Stimulated activated naive CD8-positive, alpha-beta T cell treated with anti-CD3 and anti-CD28 coated beads, Interleukin-15, Interleukin-2, amounts not matched to agents 100 ng/mL and 50 ng/mL, for 24 hours (primary cell): ENCODE data around the gene DAPK3.
A peak's percentile ranks its signal among the peaks of the same experiment; 100 is the strongest.
"Not testable (repeated sequence)": the region's sequence is repeated elsewhere in the genome, so short reads cannot be mapped to it uniquely, and the experiment has no call there.

Experiments
- H3K27ac Mint-ChIP-seq: one replicate; pipeline ENCODE4 v1.8.0; 2021; ENCODE audit warnings: mild to moderate bottlenecking, mixed read lengths
- H3K27me3 Mint-ChIP-seq: one replicate; pipeline ENCODE4 v1.8.0; 2021; ENCODE audit warnings: mixed read lengths
- H3K36me3 Mint-ChIP-seq: one replicate; pipeline ENCODE4 v1.8.0; 2021; ENCODE audit warnings: low read depth, mixed read lengths
- H3K4me1 Mint-ChIP-seq: one replicate; pipeline ENCODE4 v1.8.0; 2021; ENCODE audit warnings: low read depth, mixed read lengths
- H3K4me3 Mint-ChIP-seq: one replicate; pipeline ENCODE4 v1.8.0; 2021; ENCODE audit warnings: mild to moderate bottlenecking, mixed read lengths
- H3K9me3 Mint-ChIP-seq: one replicate; pipeline ENCODE4 v1.8.0; 2021; ENCODE audit warnings: mixed read lengths

Gene DAPK3

DNA sequence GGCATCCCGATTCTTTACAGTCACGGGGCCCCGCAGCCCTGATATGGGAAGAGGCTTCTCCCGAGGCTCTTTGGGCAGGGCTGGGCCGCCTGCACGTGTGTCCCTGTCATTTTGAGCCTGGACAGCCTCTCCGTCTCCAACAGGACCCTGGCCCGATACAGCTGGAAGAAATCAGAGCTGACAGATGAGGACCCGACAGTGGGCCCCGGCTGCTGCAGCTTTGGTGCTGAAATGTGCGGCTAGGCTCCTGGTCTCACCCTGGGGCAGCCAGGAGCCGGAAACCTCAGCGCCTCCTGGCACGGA lies 39.9 kb upstream of the DAPK3 start:
- no peaks in the 10 kb centered on the region for H3K36me3 Mint-ChIP-seq
- H3K27ac Mint-ChIP-seq = no peak overlapping the region
- no peaks in the 10 kb centered on the region for H3K9me3 Mint-ChIP-seq
- no peaks in the 10 kb centered on the region for H3K27me3 Mint-ChIP-seq
- H3K4me3 Mint-ChIP-seq = no peak overlapping the region
- peaks cover 35% of the 10 kb centered on the region for H3K4me1 Mint-ChIP-seq

DNA sequence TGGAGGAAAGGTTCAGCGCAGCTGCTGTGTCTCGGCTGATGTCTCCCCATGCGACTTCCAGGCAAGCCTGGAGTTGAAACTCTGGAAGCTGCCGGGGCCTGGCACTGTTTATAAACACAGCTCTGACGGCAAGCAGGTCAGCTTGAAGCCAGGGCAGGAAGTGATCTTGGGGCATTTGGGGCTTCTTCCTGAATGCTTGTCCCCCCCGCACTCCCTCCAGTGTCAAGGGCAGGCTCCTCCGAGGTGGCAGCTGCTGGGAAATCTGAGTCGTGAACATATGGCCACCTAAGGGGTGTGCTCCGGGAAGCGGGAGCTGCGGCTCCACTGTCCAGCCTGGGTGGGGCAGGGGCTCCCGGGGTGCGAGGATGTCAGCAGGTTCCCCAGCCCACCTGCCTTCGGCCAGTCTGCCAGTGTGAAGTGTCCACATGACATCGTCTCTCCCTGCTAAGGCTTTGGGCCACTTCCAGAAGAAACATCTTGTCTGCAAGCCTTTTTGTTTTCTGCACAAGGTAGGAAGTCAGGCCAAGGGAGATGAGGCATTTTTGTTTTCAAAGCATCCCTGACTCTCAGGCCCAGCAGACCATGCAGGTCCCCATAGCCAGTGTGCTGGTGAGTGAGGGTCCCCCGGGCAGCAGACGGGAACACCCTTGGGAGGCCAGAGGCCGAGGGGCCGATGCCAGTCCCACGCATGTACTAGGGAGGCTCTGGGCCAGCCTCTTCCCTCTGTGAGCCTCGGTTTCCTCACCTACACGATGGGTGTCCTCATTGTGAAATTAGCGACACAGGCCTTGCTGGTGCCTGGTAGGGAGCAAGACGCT lies 39.3 kb upstream of the DAPK3 start:
- Mint-ChIP-seq H3K27me3 (no peaks in the 10 kb centered on the region), H3K9me3 (no peaks in the 10 kb centered on the region), H3K4me1 (peaks cover 38% of the 10 kb centered on the region), H3K27ac (no peak overlapping the region), H3K4me3 (no peak overlapping the region), H3K36me3 (no peaks in the 10 kb centered on the region)

DNA sequence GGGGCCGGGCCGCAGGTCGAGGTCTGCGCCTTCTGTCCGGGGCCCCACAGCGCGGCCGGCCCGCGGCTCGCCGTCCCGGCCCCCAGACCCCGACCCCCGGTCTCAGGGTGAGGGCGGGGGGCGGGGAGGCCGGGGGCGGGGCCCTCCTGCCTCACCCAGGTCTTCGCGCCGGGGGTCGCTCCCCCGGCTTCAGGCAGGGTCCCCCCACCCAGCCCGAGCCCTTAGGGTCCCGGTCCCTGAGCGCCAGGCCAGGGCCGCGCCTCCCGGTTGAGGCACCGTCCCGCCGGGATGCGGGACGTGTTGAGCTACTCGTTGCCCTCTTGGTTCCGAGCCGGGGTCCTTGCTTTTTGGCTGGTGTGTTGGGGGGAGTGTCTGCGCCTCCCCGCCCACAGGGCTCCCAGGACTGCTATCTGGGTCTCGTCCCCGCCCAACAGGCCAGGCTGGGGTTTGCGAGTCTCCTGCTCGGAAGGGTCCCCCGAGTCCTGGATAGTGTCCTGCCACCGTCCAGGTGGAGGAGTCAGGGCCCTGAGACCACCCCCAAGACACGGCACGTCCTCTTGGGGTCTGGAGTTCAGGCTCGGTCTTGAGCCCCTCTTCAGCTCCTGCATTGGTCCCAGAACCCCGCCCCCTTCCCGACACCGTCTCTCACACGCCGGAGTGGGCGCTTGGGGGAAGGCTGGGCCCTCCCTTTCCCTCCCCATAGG lies 37.1 kb upstream of the DAPK3 start:
- no peaks in the 10 kb centered on the region for H3K9me3 Mint-ChIP-seq
- H3K4me3 Mint-ChIP-seq = peak overlapping the region; percentile 87
- peaks cover 38% of the 10 kb centered on the region for H3K4me1 Mint-ChIP-seq
- no peaks in the 10 kb centered on the region for H3K36me3 Mint-ChIP-seq
- H3K27me3 Mint-ChIP-seq = no peaks in the 10 kb centered on the region
- peak overlapping the region; percentile 78 for H3K27ac Mint-ChIP-seq

DNA sequence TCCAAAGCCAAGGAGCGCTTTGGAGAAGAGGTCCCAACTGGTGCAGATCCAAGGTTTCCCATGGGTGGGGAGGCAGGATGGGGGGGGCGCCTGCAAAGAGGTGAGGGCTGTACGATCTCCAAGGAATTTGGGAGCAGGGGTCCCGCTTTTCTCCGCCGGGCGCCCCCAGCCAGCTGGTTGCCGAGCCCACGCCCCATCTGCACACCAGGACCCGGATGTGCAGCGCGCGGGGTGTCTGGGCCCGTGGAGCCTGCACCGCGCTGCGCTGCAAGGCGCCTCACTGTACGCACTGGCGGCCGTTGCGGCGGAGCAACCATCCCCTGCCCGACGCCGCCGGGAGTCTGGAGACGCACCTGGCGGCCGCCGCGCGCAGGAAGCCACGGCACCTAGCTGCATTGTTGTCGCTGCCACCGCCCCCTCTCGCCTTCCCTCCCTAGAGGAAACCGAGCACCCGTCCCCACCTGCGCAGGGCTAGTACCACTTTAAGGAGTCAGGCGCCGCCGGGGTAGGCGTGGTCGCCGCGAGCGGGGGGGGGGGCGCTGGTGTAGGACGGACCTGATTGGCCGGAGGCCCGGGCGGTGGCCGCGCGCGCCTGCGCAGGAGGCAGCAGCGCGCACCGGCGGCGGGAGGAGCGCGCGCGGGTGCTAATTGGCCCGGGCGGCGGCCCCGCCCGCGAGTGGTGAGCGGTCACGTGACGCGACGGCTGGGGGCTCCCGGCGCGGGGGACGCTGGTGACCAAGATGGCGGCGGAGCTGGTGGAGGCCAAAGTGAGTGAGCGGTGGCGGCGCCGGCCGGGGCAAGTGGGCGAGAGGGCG lies 36.3 kb upstream of the DAPK3 start, which contains the start of gene PIAS4:
Gene PIAS4 (plus strand): TSS at position 716 of the 815 bp plus-strand sequence. CDS start 25 bp downstream, at position 741.
- Mint-ChIP-seq H3K27ac (peak within 1 kb of the TSS; percentile 78), H3K4me1 (peaks cover 35% of the 10 kb centered on the region), H3K9me3 (no peaks in the 10 kb centered on the region), H3K27me3 (no peaks in the 10 kb centered on the region), H3K36me3 (no peaks in the 10 kb centered on the region), H3K4me3 (peak within 1 kb of the TSS; percentile 87)

GRCh38 chr19:4005436-4005835 lies 34.5 kb upstream of the DAPK3 start:
- H3K4me3 Mint-ChIP-seq = peak overlapping the region; percentile 45
- not testable (repeated sequence) for H3K9me3 Mint-ChIP-seq, H3K36me3 Mint-ChIP-seq, H3K27ac Mint-ChIP-seq, H3K27me3 Mint-ChIP-seq
- peaks cover 25% of the 10 kb centered on the region for H3K4me1 Mint-ChIP-seq

DNA sequence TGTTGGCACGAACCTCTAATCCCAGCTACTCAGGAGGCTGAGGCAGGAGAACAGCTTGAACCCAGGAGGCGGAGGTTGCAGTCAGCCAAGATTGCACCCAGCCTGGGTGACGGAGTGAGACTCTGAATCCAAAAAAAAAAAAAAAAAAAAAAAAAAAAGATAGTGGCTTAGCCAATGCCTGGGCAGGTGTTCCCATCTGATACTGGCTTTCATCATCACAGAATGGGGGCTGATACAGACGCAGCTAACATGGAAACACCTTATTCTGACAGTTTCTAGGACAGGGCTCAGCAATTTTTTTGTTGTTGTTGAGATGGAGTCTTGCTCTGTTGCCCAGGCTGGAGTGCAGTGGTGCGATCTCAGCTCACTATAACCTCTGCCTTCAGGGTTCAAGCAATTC lies 29.9 kb upstream of the DAPK3 start:
- not testable (repeated sequence) for H3K27me3 Mint-ChIP-seq, H3K27ac Mint-ChIP-seq, H3K4me3 Mint-ChIP-seq, H3K4me1 Mint-ChIP-seq, H3K9me3 Mint-ChIP-seq, H3K36me3 Mint-ChIP-seq

DNA sequence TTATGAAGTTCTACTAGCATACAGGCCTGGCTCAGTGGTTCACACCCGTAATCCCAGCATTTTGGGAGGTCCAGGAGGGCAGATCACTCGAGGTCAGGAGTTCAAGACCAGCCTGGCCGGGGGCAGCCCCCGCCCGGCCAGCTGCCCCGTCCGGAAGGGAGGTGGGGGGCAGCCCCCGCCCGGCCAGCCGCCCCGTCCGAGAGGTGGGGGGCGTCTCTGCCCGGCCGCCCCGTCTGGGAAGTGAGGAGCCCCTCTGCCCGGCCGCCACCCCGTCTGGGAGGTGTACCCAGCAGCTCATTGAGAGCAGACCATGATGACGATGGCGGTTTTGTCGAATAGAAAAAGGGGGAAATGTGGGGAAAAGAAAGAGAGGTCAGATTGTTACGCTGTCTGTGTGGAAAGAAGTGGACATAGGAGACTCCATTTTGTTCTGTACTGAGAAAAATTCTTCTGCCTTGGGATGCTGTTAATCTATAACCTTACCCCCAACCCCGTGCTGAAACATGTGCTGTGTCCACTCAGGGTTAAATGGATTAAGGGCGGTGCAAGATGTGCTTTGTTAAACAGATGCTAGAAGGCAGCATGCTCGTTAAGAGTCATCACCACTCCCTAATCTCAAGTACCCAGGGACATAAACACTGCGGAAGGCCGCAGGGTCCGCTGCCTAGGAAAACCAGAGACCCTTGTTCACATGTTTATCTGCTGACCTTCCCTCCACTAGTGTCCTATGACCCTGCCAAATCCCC lies 27.9 kb upstream of the DAPK3 start:
- H3K4me3 Mint-ChIP-seq, H3K27ac Mint-ChIP-seq, H3K27me3 Mint-ChIP-seq, H3K9me3 Mint-ChIP-seq, H3K4me1 Mint-ChIP-seq, H3K36me3 Mint-ChIP-seq: not testable (repeated sequence)

DNA sequence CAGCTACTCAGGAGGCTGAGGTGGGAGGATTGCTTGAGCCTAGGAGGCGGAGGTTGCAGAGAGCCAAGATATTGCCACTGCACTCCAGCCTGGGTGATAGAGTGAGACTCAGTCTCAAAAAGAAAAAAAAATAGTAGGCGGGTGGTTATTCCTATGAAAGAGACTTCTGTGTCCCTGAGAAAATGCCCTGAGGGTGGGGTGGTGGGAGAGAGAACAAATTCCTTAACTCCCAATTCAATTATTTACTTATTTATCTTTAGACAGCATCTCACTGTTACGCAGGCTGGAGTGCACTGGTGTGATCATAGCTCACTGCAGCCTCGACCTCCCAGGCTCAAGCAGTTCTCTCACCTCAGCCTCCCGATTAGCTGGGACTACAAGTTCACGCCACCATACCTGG lies 24.7 kb upstream of the DAPK3 start:
- H3K9me3 Mint-ChIP-seq = peaks cover 4% of the 10 kb centered on the region
- no peak overlapping the region for H3K27ac Mint-ChIP-seq
- H3K27me3 Mint-ChIP-seq = no peaks in the 10 kb centered on the region
- H3K4me1 Mint-ChIP-seq = peaks cover 8% of the 10 kb centered on the region
- no peaks in the 10 kb centered on the region for H3K36me3 Mint-ChIP-seq
- no peak overlapping the region for H3K4me3 Mint-ChIP-seq

DNA sequence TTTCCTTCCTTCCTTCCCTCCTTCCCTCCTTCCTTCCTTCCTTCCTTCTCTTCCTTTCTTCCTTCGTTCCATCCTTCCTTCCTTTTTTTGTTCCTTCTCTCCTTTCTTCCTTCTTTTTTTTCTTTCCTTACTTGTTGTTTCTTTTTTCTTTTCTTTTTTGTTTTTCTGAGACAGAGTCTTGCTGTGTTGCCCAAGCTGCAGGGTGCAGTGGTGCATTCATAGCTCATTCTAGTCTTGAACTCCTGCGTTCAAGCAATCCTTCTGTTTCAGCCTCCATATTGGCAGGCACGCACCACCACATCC lies 19.9 kb upstream of the DAPK3 start:
- Mint-ChIP-seq H3K4me3 (peak overlapping the region; percentile 38), H3K36me3 (no peaks in the 10 kb centered on the region), H3K27ac (peak overlapping the region; percentile 87), H3K9me3 (peaks cover 4% of the 10 kb centered on the region), H3K4me1 (peaks cover 36% of the 10 kb centered on the region), H3K27me3 (no peaks in the 10 kb centered on the region)

GRCh38 chr19:3987619-3988371 lies 16.9 kb upstream of the DAPK3 start:
- Mint-ChIP-seq H3K9me3 (peaks cover 4% of the 10 kb centered on the region), H3K27ac (peak overlapping the region; percentile 85), H3K27me3 (no peaks in the 10 kb centered on the region), H3K4me1 (peaks cover 63% of the 10 kb centered on the region), H3K4me3 (peak overlapping the region; percentile 98), H3K36me3 (peaks cover 26% of the 10 kb centered on the region)

GRCh38 chr19:3986260-3987041 lies 15.6 kb upstream of the DAPK3 start:
- peaks cover 75% of the 10 kb centered on the region for H3K4me1 Mint-ChIP-seq
- H3K4me3 Mint-ChIP-seq = peak overlapping the region; percentile 98
- no peaks in the 10 kb centered on the region for H3K27me3 Mint-ChIP-seq
- H3K27ac Mint-ChIP-seq = peak overlapping the region; percentile 100
- H3K36me3 Mint-ChIP-seq = peaks cover 39% of the 10 kb centered on the region
- H3K9me3 Mint-ChIP-seq = peaks cover 4% of the 10 kb centered on the region

GRCh38 chr19:3985643-3986259 lies 14.9 kb upstream of the DAPK3 start:
- peak overlapping the region; percentile 100 for H3K27ac Mint-ChIP-seq
- peaks cover 44% of the 10 kb centered on the region for H3K36me3 Mint-ChIP-seq
- H3K27me3 Mint-ChIP-seq = no peaks in the 10 kb centered on the region
- peaks cover 2% of the 10 kb centered on the region for H3K9me3 Mint-ChIP-seq
- H3K4me1 Mint-ChIP-seq = peaks cover 79% of the 10 kb centered on the region
- peak overlapping the region; percentile 98 for H3K4me3 Mint-ChIP-seq

DNA sequence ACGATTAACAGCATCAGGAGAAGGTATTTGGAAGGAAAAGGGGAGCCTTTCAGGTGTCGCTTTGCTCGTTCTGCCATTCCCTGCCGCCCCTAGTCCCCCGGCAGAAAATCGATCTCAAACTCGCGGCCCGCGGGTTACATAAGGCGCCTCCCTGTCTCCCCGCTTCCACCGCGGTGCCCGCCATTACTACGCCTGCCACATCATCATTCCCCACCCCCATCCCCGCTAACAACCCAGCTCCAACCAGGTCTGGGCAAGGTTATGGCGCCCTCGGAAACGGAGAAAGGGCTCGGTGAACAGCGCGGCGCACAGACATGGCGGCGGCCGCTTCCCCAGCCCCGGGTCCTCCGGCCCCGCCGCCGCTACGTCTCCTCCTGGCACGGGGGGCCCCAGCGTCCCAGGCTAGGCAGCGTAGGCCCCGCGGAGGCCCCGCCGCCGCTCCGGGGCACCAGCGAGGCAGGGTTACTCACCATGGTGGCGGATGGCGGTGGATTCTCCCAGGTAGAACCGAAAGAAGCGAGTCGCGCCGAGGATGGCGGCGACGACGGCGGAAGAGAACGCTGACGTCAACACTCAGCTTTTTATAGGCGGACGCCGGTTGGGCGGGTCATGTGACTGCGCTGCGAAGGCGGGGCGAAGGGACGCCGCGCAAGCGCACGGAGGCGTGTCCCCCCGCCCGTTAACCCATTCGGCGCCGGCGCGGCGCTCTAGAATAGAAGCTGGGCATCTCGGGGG lies 14.2 kb upstream of the DAPK3 start, which contains the start of gene EEF2:
Gene EEF2 (minus strand): TSS at position 556 of the 735 bp plus-strand sequence. CDS start 83 bp downstream, at position 473.
- Mint-ChIP-seq H3K27ac (peak within 1 kb of the TSS; percentile 100), H3K36me3 (peaks cover 51% of the 10 kb centered on the region), H3K27me3 (no peaks in the 10 kb centered on the region), H3K4me1 (peaks cover 75% of the 10 kb centered on the region), H3K9me3 (no peaks in the 10 kb centered on the region), H3K4me3 (peak within 1 kb of the TSS; percentile 98)
